GM20431 (cell line): Measurements from ENCODE around the gene GSTP1.
"Not testable (repeated sequence)": the region's sequence is repeated elsewhere in the genome, so short reads cannot be mapped to it uniquely, and the experiment has no call there.

Experiments used
- in situ Hi-C: fragments of 300-500 bp; cut with MseI, MboI; formaldehyde crosslinking; loops from one replicate; pipeline ENCODE4 v1.15.0; 2020; ENCODE audit warnings: low sequenced_read_pairs; ENCODE audit not compliant: unreplicated experiment

Gene GSTP1

DNA sequence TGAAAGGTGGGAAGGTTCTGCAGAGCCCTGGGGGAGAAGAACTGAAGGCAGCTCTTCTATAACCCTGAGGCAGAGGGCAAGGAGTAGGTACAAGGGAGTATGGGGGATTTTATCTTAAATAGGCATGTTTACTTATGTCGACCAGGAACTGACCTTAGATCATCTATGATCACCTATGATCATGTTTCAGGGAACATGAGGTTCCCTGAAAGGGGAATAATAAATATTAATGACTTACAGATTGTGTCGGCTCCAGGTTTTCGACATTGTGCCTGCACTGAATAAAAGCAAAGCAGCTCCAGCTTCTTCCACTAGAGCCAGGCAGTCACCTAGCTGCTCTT, 9.9 kb downstream of the GSTP1 start:
- in situ Hi-C loops = no loop called here

DNA sequence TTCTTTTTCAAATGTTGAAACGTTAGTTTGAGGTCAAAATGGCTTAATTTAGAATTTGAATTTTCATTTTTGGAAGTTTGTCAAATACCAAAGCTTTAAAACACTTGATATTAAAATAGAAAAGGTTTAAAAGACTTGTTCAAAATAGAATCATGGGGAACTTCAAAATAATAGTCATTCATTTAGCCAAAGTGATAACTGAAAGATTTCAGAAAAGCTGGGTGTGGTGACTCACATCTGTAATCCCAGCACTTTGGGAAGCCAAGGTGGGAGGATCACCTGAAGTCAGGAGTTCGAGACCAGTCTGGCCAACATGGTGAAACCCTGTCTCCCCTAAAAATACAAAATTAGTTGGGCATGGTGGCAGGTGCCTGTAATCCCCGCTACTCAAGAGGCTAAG, 10.9 kb downstream of the GSTP1 start:
- in situ Hi-C loops = no loop called here

DNA sequence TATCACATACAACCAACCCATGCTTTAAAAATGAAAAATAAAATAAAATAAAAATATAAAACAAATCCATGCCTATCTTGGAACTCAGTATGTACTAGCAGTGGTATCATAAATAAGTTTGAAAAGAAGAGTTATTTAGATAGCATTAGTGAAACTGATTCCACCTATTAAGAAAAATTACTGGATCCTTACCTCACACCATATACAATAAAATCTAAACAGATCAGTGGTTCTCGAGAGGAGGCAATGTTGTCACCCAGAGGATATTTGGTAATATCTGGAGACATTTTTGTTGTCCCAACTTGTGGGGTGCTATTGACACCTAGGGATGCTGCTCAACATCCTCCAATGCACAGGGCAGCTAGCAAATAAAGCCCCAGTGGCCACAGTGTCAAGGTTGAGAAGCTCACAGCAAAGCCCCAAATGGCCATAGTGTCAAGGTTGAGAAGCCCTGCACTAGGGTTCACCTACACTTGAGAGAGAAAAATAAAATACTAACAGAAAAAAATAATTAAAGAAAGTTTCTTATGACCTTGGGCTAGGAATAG, 13.2 kb downstream of the GSTP1 start:
- in situ Hi-C loops = no loop called here

DNA sequence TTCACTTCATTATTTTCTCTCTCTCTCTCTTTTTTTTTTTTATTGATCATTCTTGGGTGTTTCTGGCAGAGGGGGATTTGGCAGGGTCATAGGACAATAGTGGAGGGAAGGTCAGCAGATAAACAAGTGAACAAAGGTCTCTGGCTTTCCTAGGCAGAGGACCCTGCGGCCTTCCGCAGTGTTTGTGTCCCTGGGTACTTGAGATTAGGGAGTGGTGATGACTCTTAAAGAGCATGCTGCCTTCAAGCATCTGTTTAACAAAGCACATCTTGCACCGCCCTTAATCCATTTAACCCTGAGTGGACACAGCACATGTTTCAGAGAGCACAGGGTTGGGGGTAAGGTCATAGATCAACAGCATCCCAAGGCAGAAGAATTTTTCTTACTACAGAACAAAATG, 13.8 kb downstream of the GSTP1 start:
- in situ Hi-C loops = not testable (repeated sequence)

DNA sequence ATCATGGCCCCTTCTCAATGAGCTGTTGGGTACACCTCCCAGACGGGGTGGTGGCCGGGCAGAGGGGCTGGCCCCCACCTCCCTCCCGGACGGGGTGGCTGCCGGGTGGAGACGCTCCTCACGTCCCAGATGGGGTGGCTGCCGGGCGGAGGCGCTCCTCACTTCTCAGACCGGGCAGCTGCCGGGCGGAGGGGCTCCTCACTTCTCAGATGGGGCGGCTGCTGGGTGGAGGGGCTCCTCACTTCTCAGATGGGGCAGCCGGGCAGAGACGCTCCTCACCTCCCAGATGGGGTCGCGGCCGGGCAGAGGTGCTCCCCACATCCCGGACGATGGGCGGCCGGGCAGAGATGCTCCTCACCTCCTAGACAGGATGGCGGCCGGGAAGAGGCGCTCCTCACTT, 14.4 kb downstream of the GSTP1 start:
- in situ Hi-C loops = not testable (repeated sequence)

DNA sequence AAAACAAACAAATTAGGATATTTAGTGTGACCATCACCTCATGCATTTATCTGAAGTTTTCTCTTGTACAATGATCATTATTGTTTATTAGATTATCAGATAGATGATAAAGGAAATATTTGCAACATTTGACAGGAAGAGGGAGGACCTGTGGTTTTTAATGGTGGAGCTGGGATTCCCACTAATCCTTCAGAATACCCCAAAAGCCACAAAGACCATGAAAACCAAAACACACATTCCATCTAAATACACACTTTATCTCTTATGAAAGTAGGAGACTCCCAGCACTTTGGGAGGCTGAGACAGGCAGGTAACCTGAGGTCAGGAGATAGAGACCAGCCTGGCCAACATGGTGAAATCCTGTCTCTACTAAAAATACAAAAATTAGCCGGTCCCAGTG, 15.5 kb downstream of the GSTP1 start:
- in situ Hi-C loops = no loop called here

DNA sequence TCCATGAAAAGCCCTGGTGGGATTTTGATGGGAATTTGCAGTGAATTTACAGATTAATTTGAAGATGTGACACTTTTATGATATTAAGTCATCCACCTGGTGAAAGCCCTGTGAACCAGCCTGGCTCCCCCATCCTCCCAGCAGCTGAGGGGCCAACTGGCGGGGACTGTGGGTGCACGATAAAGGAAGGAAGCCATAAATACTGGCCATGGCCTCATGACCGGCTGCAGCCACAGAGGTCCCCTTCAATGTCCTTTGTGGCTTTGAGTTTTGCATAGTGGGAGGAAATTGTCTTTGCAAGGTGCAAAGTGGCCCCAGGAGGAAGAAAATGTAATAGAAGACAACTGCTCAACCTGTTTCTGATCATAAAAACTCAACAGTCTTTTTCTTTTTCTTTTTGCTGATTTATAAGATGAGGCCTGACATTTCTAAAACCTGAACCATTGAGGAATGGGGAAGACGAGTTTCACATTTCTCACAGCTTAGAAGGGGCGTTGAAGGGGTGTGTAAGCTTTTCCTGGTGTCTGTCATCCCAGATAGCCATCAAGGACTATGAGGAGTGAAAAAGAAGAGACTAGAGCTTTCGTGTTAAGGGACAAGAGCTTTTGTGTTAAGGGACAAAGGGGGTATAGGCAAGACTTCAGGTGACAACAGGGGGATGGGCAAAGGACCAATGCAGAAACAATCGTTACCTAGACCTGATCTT, 16.9 kb downstream of the GSTP1 start:
- in situ Hi-C loops = no loop called here

DNA sequence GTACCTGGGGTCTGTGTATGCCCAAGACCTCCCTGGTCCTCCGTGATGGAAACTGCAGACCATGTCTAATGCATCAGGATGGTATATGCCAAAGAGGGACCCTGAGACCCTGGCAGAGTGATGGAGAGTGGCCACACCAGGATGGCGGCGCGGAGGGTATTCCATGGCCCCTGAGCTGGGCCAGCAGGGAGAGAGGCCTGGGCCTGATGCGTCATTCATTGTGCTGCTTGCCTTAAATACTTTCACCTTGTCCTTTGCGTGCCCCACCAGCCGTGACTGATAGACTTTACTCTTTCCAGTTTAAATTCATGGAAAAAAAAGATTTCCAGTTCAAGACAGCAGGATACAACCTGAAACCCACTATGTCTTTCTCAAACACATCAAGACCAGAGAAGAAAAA, 17.5 kb downstream of the GSTP1 start:
- in situ Hi-C loops = no loop called here

DNA sequence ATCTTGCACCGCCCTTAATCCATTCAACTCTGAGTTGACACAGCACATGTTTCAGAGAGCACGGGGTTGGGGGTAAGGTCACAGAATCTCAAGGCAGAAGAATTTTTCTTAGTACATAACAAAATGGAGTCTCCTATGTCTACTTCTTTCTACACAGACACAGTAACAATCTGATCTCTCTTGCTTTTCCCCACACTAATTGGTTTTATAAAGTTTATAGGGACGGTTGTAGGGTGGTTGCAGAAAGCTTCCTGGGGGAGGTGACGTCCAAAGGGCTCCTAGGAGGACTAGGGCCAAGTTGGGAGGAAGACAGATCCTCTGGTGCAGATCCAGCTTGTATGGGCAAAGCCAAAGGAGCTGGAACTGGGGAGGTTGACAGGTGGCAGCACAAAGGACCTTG, 20.5 kb downstream of the GSTP1 start:
- in situ Hi-C loops = not testable (repeated sequence)

DNA sequence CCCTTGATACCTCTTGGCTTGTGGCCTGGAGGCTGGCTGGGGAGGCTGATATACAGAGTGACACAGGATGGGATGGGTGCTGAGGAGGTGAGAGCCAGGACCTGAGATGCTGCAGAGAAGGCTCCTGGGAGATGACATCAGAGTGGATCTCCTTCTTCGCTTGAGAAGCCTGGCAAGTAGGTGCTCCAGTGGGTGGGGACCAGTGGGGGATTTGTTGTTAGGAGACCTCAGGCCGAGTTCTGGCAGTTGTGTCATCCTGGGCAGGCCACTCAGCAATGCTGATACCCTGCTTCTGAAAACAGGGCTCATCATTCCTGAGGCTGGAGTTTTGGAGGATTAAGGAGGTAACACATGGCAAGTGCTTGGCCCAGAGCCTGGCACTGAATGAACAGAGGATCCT, 21.2 kb downstream of the GSTP1 start:
- in situ Hi-C loops = no loop called here

DNA sequence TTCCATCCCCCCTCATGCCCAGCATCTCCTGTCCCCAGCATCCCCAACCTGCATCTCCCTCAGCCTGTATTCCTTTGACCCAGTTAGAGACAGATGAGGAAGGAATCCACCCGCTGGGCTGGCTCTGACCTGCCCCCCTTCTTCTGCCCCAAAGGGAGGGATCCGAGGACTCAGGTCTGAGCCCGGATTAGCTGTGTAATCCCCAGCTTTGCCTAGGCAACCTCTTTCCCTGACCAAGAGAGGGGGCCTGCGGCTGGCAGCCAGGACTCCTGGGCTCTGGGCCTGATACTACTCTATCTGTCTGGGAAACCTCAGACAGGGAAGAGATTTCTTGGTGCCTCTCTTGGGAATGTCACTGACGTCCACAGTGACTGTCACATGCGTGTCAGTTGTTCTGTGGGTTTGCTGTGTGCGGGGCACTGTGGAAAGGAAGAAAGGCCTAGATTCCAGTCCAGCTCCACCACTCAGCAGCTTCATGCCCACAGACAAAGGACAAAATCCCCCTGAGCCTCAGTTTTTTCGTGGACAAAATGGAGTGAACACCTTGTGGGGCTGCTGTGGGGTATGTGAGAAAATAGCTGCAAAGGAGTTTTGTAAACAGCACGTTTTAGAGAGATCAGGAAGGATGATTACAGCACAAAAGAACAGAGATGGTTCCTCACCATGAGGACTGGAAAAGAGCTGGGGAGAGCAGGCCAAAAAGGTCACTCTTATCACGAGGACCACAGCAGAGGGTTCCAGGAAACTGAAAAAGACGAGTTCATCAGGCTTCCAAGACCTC, 21.8 kb downstream of the GSTP1 start:
- in situ Hi-C loops = no loop called here

DNA sequence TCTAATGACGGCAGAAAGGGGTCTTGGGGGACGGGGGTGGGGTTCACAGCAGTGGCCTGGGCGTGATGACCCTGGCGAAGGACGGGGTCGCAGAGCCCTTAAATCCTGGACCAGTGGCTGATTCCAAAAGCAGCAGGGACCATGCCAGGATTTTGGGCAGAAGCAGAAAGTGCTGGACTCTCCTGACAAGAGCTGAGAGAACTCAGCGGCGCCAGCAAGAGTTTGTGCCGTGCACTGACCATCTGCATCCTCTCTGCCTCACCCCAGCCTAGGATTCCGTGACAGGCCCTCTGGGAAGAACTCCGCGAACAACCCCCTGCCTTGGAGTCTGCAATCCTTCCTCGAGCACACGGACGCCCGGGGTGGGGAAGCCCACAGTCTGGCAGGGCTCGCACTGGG, 22.5 kb downstream of the GSTP1 start:
- in situ Hi-C loops = no loop called here

DNA sequence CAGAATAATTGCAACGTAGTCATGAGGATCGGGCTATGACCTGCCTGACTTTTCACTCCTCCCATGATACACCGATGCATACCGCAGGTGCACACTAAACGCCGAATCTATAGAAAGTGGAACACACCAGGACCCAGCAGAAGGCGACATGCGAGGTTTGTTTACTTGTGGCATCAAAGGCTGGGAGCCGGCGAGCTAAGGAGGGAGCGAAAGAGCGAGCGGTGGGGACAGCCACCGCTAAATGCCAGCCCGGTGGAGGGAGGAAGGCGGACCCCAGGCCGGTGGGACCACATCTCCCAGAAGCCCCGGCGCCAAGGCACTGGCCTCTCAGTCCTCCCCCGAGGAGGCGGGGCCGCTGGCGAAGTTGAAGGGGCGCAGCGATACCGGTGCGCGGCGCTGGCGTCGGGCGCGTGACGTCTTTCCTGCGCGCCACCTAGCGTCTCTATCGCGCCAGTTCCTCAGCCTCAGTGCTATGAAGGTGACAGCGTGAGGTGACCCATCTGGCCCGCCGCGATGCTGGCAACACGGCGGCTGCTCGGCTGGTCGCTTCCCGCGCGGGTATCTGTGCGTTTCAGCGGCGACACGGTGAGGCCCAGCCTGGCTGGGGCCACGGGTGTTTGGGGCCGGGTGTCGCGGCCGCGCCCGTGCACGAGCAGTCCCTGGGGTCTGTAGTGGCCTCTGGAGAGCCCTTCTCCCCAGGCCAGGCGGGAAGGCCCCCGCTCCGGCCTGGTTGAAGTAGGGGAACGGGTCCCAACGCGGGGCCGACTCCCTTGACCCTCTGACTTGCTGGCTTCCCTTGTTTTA, 23.1 kb downstream of the GSTP1 start, which contains the start of gene NDUFV1:
NDUFV1 (plus strand) TSS at position 445 of the 804 bp plus-strand sequence; CDS start at position 514, 69 bp downstream.
- in situ Hi-C loops = no loop called here

DNA sequence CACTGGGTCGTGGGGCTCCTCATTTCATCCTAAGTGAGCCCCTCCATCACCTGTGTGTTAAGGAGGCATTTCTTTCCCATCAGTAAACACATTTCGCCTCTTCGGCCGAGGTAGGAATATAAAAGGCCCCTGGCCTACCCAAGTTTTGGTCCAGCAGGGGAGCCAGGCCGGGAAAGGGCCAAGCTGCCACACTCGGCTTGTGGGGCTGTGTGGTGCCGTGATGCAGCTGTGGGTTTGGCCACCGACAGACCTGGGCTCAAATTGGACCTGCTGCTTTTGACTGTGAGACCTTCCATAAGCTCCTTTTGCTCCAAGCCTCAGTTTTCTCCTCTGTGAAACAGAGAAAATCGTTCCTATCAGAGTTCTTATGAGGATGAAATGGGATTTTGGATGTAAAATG, 23.9 kb downstream of the GSTP1 start:
- in situ Hi-C loops = no loop called here

DNA sequence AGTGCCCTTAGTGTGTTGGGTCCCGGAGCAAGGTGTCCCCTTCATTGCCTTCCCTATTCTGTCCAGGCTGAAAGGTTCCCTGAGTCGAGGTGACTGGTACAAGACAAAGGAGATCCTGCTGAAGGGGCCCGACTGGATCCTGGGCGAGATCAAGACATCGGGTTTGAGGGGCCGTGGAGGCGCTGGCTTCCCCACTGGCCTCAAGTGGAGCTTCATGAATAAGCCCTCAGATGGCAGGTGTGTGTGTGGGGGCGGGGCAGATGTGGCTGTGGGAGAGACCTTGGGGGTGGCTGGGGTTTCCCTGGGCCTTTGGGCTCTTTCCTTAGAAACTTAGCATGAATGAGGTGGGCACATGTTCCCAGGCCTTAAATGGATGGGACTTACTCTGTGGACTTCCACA, 24.9 kb downstream of the GSTP1 start:
- in situ Hi-C loops = no loop called here

DNA sequence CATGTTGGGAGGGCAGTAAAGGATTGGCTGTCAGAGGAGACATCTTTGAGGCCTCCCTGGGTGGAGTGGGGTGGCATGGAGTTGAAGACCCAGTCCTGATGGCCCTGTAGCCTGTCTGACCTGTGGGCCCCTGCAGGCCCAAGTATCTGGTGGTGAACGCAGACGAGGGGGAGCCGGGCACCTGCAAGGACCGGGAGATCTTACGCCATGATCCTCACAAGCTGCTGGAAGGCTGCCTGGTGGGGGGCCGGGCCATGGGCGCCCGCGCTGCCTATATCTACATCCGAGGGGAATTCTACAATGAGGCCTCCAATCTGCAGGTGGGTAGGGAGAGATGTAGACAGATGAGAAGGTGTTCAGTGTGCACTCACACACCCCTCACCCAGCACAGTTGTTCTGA, 25.7 kb downstream of the GSTP1 start:
- in situ Hi-C loops = no loop called here

DNA sequence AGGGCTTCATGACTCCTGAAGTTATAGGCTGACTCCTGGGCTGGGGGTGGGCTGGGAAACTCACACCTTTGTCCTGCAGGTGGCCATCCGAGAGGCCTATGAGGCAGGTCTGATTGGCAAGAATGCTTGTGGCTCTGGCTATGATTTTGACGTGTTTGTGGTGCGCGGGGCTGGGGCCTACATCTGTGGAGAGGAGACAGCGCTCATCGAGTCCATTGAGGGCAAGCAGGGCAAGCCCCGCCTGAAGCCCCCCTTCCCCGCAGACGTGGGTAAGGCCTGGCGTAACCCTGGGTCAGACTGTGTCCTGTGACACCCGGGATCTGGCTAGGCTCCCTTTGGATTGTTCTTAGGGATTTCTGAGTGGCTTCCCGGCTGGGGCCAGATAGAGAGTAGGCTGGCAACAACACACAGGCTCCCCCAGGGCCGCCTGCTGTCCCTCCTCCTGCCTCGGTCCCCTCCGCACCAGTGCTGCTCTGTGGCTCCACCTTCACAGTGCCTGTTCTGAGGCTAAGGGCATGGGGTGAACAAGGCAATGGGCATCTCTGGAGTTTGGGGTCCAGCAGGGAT, 26.8 kb downstream of the GSTP1 start:
- in situ Hi-C loops = no loop called here

DNA sequence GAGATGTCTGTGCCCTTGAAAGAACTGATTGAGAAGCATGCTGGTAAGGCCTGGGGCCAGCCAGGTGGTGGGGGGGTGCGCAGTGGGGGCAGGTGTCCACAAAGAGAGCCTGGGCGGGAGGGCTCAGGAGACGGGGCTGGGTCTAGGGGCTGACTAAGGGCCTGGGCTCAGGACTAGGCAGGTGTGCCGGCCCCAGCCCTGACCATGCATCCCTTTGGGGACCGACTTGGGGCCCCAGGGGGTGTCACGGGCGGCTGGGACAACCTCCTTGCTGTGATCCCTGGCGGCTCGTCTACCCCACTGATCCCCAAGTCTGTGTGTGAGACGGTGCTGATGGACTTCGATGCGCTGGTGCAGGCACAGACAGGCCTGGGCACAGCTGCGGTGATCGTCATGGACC, 27.6 kb downstream of the GSTP1 start:
- in situ Hi-C loops = no loop called here

DNA sequence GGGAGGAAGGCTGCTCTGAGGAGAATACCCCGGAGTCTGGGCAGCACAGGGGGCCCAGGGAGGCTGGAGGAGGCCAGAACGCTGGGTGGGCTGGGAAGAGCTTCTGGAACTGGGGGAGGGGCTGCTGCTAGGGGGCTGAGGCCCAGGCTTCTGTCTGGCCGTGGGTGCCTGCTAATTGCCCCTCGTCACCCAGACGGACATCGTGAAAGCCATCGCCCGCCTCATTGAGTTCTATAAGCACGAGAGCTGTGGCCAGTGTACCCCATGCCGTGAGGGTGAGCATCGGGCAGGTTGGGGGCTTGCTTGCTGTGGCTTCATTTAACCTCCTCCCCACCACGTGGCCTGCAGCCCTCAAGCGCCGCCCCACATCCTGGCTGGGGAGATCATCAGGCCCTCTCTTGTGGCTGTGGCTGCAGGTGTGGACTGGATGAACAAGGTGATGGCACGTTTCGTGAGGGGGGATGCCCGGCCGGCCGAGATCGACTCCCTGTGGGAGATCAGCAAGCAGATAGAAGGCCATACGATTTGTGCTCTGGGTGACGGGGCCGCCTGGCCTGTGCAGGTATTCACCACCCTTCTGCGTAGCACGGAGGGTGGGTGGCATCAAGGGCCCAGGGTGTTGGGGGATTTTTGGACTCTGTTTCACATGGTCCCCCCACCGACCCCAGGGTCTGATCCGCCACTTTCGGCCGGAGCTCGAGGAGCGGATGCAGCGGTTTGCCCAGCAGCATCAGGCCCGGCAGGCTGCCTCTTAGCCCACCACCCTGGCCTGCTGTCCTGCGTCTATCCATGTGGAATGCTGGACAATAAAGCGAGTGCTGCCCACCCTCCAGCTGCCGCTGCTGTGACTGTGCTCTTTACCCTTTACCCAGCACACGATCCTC, 28.3 kb downstream of the GSTP1 start:
- in situ Hi-C loops = no loop called here
